CD8-positive, alpha-beta memory T cell (primary cell): Measurements from ENCODE around the gene MMP23B. TPM values are rescaled to one million over a fixed set of nuclear protein-coding genes. Genes with fewer than 3 reads are reported as not detected.
A peak's percentile ranks its signal among the peaks of the same experiment; 100 is the strongest.
"Not testable (repeated sequence)": the region's sequence is repeated elsewhere in the genome, so short reads cannot be mapped to it uniquely, and the experiment has no call there.

Experiments
- CTCF ChIA-PET: fragments of 350-600 bp; sonication (Branson Sonifier 250); formaldehyde crosslinking; loops from one replicate; lab custom pipeline; 2021; ENCODE audit warnings: antibody characterized with exemption; lab: Charles Lee
- POLR2A ChIA-PET: fragments of 350-600 bp; sonication (Branson Sonifier 250); formaldehyde crosslinking; loops from one replicate; lab custom pipeline; 2021; ENCODE audit warnings: antibody characterized with exemption; lab: Charles Lee
- DNase-seq, 5 donors: peaks; one replicate each; pipeline versions ENCODE4 v3.0.0 to v3.0.0-alpha.2; 2020 to 2022; ENCODE audit warnings: mixed read lengths in 1 of 5
- H3K27ac ChIP-seq: one replicate; pipeline ENCODE4 v1.7.0; 2013; ENCODE audit warnings: low read depth, mild to moderate bottlenecking, low read length, moderate library complexity
- H3K27me3 ChIP-seq: 2 replicates; pipeline ENCODE4 v1.7.0; 2013; ENCODE audit warnings: low read length, mild to moderate bottlenecking; ENCODE audit not compliant: insufficient read depth, poor library complexity, severe bottlenecking
- H3K36me3 ChIP-seq: 2 replicates; pipeline ENCODE4 v1.7.0; 2013; ENCODE audit warnings: mild to moderate bottlenecking, low read length, moderate library complexity; ENCODE audit not compliant: insufficient read depth
- H3K4me1 ChIP-seq: 2 replicates; pipeline ENCODE4 v1.7.0; 2013; ENCODE audit warnings: mild to moderate bottlenecking, low read length, moderate library complexity; ENCODE audit not compliant: insufficient read depth
- H3K4me3 ChIP-seq: 2 replicates; pipeline ENCODE4 v1.7.0; 2013; ENCODE audit warnings: mild to moderate bottlenecking, low read length
- H3K9me3 ChIP-seq: 2 replicates; pipeline ENCODE4 v1.7.0; 2013; ENCODE audit warnings: mild to moderate bottlenecking, low read length
- H3K27ac Mint-ChIP-seq, 8 donors: one replicate each; pipeline ENCODE4 v1.8.0; 2020 to 2021; ENCODE audit warnings: mixed read lengths in 8 of 8, mild to moderate bottlenecking in 6 of 8, inconsistent platforms in 3 of 8, moderate library complexity in 3 of 8
- H3K27me3 Mint-ChIP-seq, 2 donors: one replicate each; pipeline ENCODE4 v1.8.0; 2020 to 2021; ENCODE audit warnings: mixed read lengths in 2 of 2, mild to moderate bottlenecking in 1 of 2, moderate library complexity in 1 of 2
- H3K36me3 Mint-ChIP-seq, 3 donors: one replicate each; pipeline ENCODE4 v1.8.0; 2020 to 2021; ENCODE audit warnings: mixed read lengths in 3 of 3, inconsistent platforms in 1 of 3, mild to moderate bottlenecking in 1 of 3
- H3K4me1 Mint-ChIP-seq, 3 donors: one replicate each; pipeline ENCODE4 v1.8.0; 2020 to 2021; ENCODE audit warnings: mixed read lengths in 3 of 3, inconsistent platforms in 1 of 3, mild to moderate bottlenecking in 1 of 3
- H3K4me3 Mint-ChIP-seq, 7 donors: one replicate each; pipeline ENCODE4 v1.8.0; 2020 to 2021; ENCODE audit warnings: mixed read lengths in 7 of 7, mild to moderate bottlenecking in 6 of 7, moderate library complexity in 4 of 7, inconsistent platforms in 2 of 7
- H3K9me3 Mint-ChIP-seq, 5 donors: one replicate each; pipeline ENCODE4 v1.8.0; 2020 to 2022; ENCODE audit warnings: mixed read lengths in 5 of 5, mild to moderate bottlenecking in 3 of 5, moderate library complexity in 2 of 5, inconsistent platforms in 1 of 5
- polyA plus RNA-seq: library from polyadenylated mRNA; unstranded; fragments of 300-500 nt; fragmentation: Illumina TruSeq; gene quantifications from one replicate; pipeline ENCODE4 v1.2.3, GENCODE V29; 2021
- total RNA-seq, 2 experiments: library from RNA; stranded (reverse); gene quantifications; one replicate each; pipeline ENCODE4 v1.2.3, GENCODE V29; 2021

The MMP23B gene
- total and polyA plus RNA-seq, 3 experiments from 2014 or later: 2.1 to 3.4 (median 2.9) TPM

- no peaks in the 10 kb centered on the region for H3K36me3 ChIP-seq
- H3K4me3 Mint-ChIP-seq: no peak overlapping the region
- H3K27ac ChIP-seq: no peak overlapping the region
- CTCF ChIA-PET: no interaction called here
- H3K27me3 ChIP-seq: no peaks in the 10 kb centered on the region
- POLR2A ChIA-PET: no interaction called here
- DNase-seq: no peak
- H3K4me3 ChIP-seq: no peak overlapping the region
- no peaks in the 10 kb centered on the region for H3K27me3 Mint-ChIP-seq
- H3K9me3 ChIP-seq: no peaks in the 10 kb centered on the region
- H3K27ac Mint-ChIP-seq: peak overlapping the region in 1 of 8 donors; percentile 50
- H3K9me3 Mint-ChIP-seq: no peaks in the 10 kb centered on the region
- H3K4me1 Mint-ChIP-seq: peaks cover 2 to 7% (median 6%) of the 10 kb centered on the region in 3 donors
- H3K4me1 ChIP-seq: no peaks in the 10 kb centered on the region
- H3K36me3 Mint-ChIP-seq: peaks cover 2 to 49% (median 3%) of the 10 kb centered on the region in 3 donors
Observed at GRCh38 chr1:1672181-1672965, 40.4 kb downstream of the MMP23B start.

- DNase-seq, H3K27ac ChIP-seq, H3K27me3 Mint-ChIP-seq, H3K4me3 ChIP-seq, H3K4me3 Mint-ChIP-seq, H3K36me3 ChIP-seq, CTCF ChIA-PET, H3K27me3 ChIP-seq, H3K9me3 ChIP-seq, POLR2A ChIA-PET, H3K9me3 Mint-ChIP-seq: not testable (repeated sequence)
- H3K27ac Mint-ChIP-seq: peak overlapping the region in 3 of 8 donors; percentile 82 to 84 (median 84)
- H3K4me1 ChIP-seq: peaks cover 15% of the 10 kb centered on the region
- peaks cover 22 to 27% (median 25%) of the 10 kb centered on the region in 3 donors for H3K4me1 Mint-ChIP-seq
- H3K36me3 Mint-ChIP-seq: peaks cover 0 to 37% (median 0%) of the 10 kb centered on the region in 3 donors
Observed at GRCh38 chr1:1674806-1675205, 42.8 kb downstream of the MMP23B start.

DNA sequence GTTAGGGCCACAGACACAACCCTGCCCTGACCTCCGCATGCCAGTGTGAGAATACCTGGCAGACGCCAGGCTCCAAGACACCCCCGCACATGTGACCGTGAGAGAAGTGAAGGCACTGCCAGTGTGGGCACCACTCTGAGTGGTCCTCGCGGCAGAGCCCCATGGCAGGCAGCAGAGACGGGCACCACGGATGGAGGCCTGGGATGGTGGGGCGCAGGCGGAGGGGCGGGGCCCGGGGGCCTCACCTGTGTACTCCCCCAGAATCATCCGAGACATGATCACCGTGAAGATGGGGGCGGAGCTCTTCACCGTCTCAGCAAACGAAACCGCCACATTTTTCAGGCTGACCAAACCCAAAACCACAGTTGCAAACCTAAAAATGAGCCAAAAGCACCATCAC is 43.2 kb downstream of the MMP23B start:
- H3K36me3 Mint-ChIP-seq: peaks cover 0 to 34% (median 0%) of the 10 kb centered on the region in 3 donors
- H3K36me3 ChIP-seq, H3K27me3 ChIP-seq, H3K27ac Mint-ChIP-seq, H3K27ac ChIP-seq, DNase-seq, H3K4me3 ChIP-seq, H3K9me3 ChIP-seq, H3K9me3 Mint-ChIP-seq, H3K4me3 Mint-ChIP-seq, CTCF ChIA-PET, POLR2A ChIA-PET, H3K27me3 Mint-ChIP-seq: not testable (repeated sequence)
- H3K4me1 Mint-ChIP-seq: peaks cover 22 to 27% (median 25%) of the 10 kb centered on the region in 3 donors
- peaks cover 15% of the 10 kb centered on the region for H3K4me1 ChIP-seq

- H3K27ac Mint-ChIP-seq, H3K27me3 Mint-ChIP-seq, H3K9me3 ChIP-seq, H3K27ac ChIP-seq, H3K36me3 ChIP-seq, H3K9me3 Mint-ChIP-seq, H3K4me3 Mint-ChIP-seq, POLR2A ChIA-PET, H3K4me3 ChIP-seq, H3K27me3 ChIP-seq, CTCF ChIA-PET: not testable (repeated sequence)
- Mint-ChIP-seq H3K36me3 (peaks cover 0 to 29% (median 0%) of the 10 kb centered on the region in 3 donors), H3K4me1 (peaks cover 22 to 27% (median 25%) of the 10 kb centered on the region in 3 donors)
- DNase-seq: peak in 1 of 5 donors; percentile 46
- H3K4me1 ChIP-seq: peaks cover 15% of the 10 kb centered on the region
Observed at GRCh38 chr1:1676087-1676486, 44.1 kb downstream of the MMP23B start.

DNA sequence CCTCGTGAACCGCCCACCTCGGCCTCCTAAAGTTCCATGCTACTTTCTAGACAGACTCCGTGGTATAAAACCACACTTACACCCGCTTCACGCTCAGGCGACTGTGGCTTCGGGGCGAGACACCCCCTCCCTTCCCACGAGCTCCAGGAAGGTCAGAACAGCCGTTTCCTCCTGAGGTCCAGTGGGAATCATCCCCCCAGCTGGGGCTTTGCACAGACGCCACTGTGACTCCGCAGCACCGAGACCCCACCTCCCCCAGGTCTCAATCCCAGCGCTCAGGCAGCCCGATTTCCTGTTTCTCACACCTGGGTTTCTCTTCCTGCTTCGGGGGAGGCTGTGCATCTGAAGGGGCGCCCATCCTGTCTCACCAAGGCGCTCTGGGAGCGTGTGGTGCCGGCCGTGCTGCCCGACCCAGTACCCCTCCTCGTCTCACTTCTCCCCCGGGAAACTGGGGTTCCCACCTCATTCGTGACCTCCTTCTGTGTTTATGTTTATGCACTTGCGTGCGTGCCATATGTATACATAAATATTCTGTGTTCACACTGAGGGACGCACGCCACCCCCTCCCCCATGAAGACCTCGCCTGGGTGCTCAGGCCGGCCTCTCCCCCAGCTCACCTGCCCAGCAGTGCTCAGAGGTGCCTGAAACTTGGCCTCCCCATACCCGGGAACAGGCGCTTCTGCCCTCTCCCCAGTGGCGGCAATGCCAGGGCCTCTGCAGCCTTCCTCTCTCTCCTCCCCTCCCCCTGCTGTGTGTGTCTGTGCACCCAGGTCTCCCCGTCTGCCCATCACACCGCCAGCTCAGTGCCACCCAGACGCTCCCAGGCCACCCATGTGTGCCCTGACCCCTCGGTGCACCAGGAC is 46.0 kb downstream of the MMP23B start:
- H3K4me3 ChIP-seq: peak overlapping the region; percentile 49
- peaks cover 7% of the 10 kb centered on the region for H3K36me3 ChIP-seq
- peaks cover 0 to 20% (median 0%) of the 10 kb centered on the region in 3 donors for H3K36me3 Mint-ChIP-seq
- POLR2A ChIA-PET: interaction anchor here (0.7 to 2.4 kb wide), 2 partner anchors 49 to 231 kb away, joined by 7 to 19 read pairs; no protein-coding TSS in a partner anchor
- peaks cover 0 to 1% of the 10 kb centered on the region in 2 donors for H3K27me3 Mint-ChIP-seq
- no peaks in the 10 kb centered on the region for H3K9me3 Mint-ChIP-seq
- no peaks in the 10 kb centered on the region for H3K27me3 ChIP-seq
- H3K4me1 ChIP-seq: peaks cover 15% of the 10 kb centered on the region
- peak overlapping the region; percentile 49 for H3K27ac ChIP-seq
- H3K4me3 Mint-ChIP-seq: peak overlapping the region; percentile 78 to 91 (median 86)
- H3K27ac Mint-ChIP-seq: peak overlapping the region; percentile 90 to 99 (median 96)
- no peaks in the 10 kb centered on the region for H3K9me3 ChIP-seq
- peak; percentile 36 to 72 (median 65) for DNase-seq
- H3K4me1 Mint-ChIP-seq: peaks cover 28 to 33% (median 30%) of the 10 kb centered on the region in 3 donors
- CTCF ChIA-PET: interaction anchor here (0.6 to 2.0 kb wide), 5 partner anchors 8 to 105 kb away, joined by 3 to 8 read pairs (median 4); partner anchors contain the start of gene CDK11A

GRCh38 chr1:1678581-1679380 is 46.8 kb downstream of the MMP23B start:
- peaks cover 11% of the 10 kb centered on the region for H3K36me3 ChIP-seq
- peaks cover 15% of the 10 kb centered on the region for H3K4me1 ChIP-seq
- peak overlapping the region; percentile 78 to 91 (median 86) for H3K4me3 Mint-ChIP-seq
- H3K27ac ChIP-seq: no peak overlapping the region
- peak in 4 of 5 donors; percentile 21 to 51 (median 38) for DNase-seq
- peak overlapping the region; percentile 49 for H3K4me3 ChIP-seq
- peaks cover 31 to 42% (median 36%) of the 10 kb centered on the region in 3 donors for H3K4me1 Mint-ChIP-seq
- H3K27me3 ChIP-seq: no peaks in the 10 kb centered on the region
- peaks cover 0 to 2% of the 10 kb centered on the region in 2 donors for H3K27me3 Mint-ChIP-seq
- ChIA-PET POLR2A (interaction anchor here (2.4 kb wide), 1 partner anchor 49 kb away, joined by 19 read pairs; no protein-coding TSS in a partner anchor), CTCF (interaction anchor here (0.6 to 2.0 kb wide), 5 partner anchors 9 to 104 kb away, joined by 3 to 8 read pairs (median 4); partner anchors contain the start of gene CDK11A)
- H3K36me3 Mint-ChIP-seq: peaks cover 0 to 25% (median 0%) of the 10 kb centered on the region in 3 donors
- H3K9me3 ChIP-seq: no peaks in the 10 kb centered on the region
- peak overlapping the region; percentile 90 to 99 (median 96) for H3K27ac Mint-ChIP-seq
- H3K9me3 Mint-ChIP-seq: no peaks in the 10 kb centered on the region
